WTC11 (cell line): Measurements from ENCODE around the gene RGMB.

Source experiments
- JUN ChIP-seq: sonication (generic); formaldehyde crosslinking; IDR thresholded peaks from 2 replicates; pipeline ENCODE4 v1.8.0; 2023; ENCODE audit warnings: mild to moderate bottlenecking, missing genetic modification reagents
- MAX ChIP-seq: sonication (generic); formaldehyde crosslinking; IDR thresholded peaks from 2 replicates; pipeline ENCODE4 v1.8.0; 2022; ENCODE audit warnings: mild to moderate bottlenecking, missing genetic modification reagents
- PREB ChIP-seq: sonication (generic); formaldehyde crosslinking; IDR thresholded peaks from 2 replicates; pipeline ENCODE4 v1.8.1; 2022; ENCODE audit warnings: mild to moderate bottlenecking, missing genetic modification reagents, moderate library complexity, borderline replicate concordance
- USF2 ChIP-seq: sonication (generic); formaldehyde crosslinking; IDR thresholded peaks from 2 replicates; pipeline ENCODE4 v1.8.1; 2023; ENCODE audit warnings: mild to moderate bottlenecking, missing genetic modification reagents, moderate library complexity

DNA sequence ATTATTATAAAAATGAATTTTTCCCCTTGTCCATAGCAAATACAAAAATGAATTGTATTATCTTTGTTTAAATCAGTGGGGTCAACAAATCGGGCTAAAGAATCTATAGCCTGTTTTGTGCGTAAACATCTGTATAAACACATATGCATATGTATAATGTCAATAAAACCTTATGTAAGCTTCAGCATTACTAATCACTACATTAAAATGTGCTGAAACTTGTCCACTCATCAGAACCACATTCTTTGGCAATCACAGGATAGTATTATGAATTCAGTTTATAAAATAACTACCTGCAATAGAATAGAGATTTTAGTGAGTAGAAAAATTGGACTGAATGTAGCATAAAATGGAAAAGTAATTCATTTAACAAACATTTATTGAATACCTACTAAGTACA, 30.6 kb downstream of the RGMB start:
- TF ChIP-seq PREB (CRISPR knock-in tag) (no peak), MAX (CRISPR knock-in tag) (no peak), USF2 (CRISPR knock-in tag) (no peak), JUN (CRISPR knock-in tag) (no peak)
